T-helper 2 cell (primary cell): ENCODE results near the gene BAIAP2L2.
"Not testable (repeated sequence)": the region's sequence is repeated elsewhere in the genome, so short reads cannot be mapped to it uniquely, and the experiment has no call there.

Experiments used
- DNase-seq, 5 experiments: peaks; one replicate each; pipeline versions ENCODE4 v3.0.0 to v3.0.0-alpha.2; 2012 to 2022

Gene BAIAP2L2

GRCh38 chr22:38080474-38080849 lies 30.0 kb downstream of the BAIAP2L2 start:
- DNase-seq, result no peak

GRCh38 chr22:38079804-38080203 lies 30.7 kb downstream of the BAIAP2L2 start:
- DNase-seq, result no peak

GRCh38 chr22:38079208-38079607 lies 31.3 kb downstream of the BAIAP2L2 start:
- not testable (repeated sequence) for DNase-seq

- DNase-seq, result no peak
Observed at GRCh38 chr22:38078046-38078840, 32.2 kb downstream of the BAIAP2L2 start.

GRCh38 chr22:38077595-38077994 lies 32.9 kb downstream of the BAIAP2L2 start:
- DNase-seq, result no peak

GRCh38 chr22:38077096-38077495 lies 33.4 kb downstream of the BAIAP2L2 start:
- DNase-seq, result no peak

- DNase-seq, result no peak
Observed at GRCh38 chr22:38075961-38076360, 34.5 kb downstream of the BAIAP2L2 start.

- DNase-seq, result no peak
Observed at GRCh38 chr22:38075105-38075825, 35.2 kb downstream of the BAIAP2L2 start.

GRCh38 chr22:38074181-38075104 lies 36.0 kb downstream of the BAIAP2L2 start:
- no peak for DNase-seq

- no peak for DNase-seq
Observed at GRCh38 chr22:38073150-38074130, 37.0 kb downstream of the BAIAP2L2 start.

GRCh38 chr22:38072322-38073149 lies 37.9 kb downstream of the BAIAP2L2 start:
- no peak for DNase-seq

GRCh38 chr22:38071421-38072321 lies 38.8 kb downstream of the BAIAP2L2 start:
- DNase-seq, result no peak

- no peak for DNase-seq
Observed at GRCh38 chr22:38070250-38070921, 40.1 kb downstream of the BAIAP2L2 start.

- no peak for DNase-seq
Observed at GRCh38 chr22:38069372-38070249, 40.9 kb downstream of the BAIAP2L2 start.

GRCh38 chr22:38068641-38069371 lies 41.7 kb downstream of the BAIAP2L2 start:
- DNase-seq, result no peak

GRCh38 chr22:38067761-38068360 lies 42.6 kb downstream of the BAIAP2L2 start:
- no peak for DNase-seq

GRCh38 chr22:38067028-38067415 lies 43.5 kb downstream of the BAIAP2L2 start:
- DNase-seq, result no peak
